Endodermal cell (in vitro differentiated cells): ENCODE measurements around the gene TMEM198. TPM values are rescaled to one million over a fixed set of nuclear protein-coding genes. Genes with fewer than 3 reads are reported as not detected.

Experiments used
- DNase-seq: peaks from one replicate; pipeline ENCODE4 v3.0.0-alpha.2; 2017
- H3K27ac ChIP-seq: 2 replicates; pipeline ENCODE4 v1.5.1; 2013; ENCODE audit warnings: mild to moderate bottlenecking, low read depth, low read length, moderate library complexity
- H3K27me3 ChIP-seq: 2 replicates; pipeline ENCODE4 v1.6.1; 2013; ENCODE audit warnings: mild to moderate bottlenecking, low read length, moderate library complexity; ENCODE audit not compliant: insufficient read depth, control insufficient read depth, poor library complexity, severe bottlenecking
- H3K36me3 ChIP-seq: 2 replicates; pipeline ENCODE4 v1.7.0; 2013; ENCODE audit warnings: mild to moderate bottlenecking, low read length, moderate library complexity; ENCODE audit not compliant: control insufficient read depth, insufficient read depth
- H3K4me1 ChIP-seq: one replicate; pipeline ENCODE4 v1.7.0; 2013; ENCODE audit warnings: low read length; ENCODE audit not compliant: control insufficient read depth, insufficient read depth
- H3K4me3 ChIP-seq: 2 replicates; pipeline ENCODE4 v1.5.1; 2013; ENCODE audit warnings: mild to moderate bottlenecking, low read length, moderate library complexity
- H3K9ac ChIP-seq: 2 replicates; pipeline ENCODE4 v1.6.1; 2013; ENCODE audit warnings: mild to moderate bottlenecking, low read length, moderate library complexity; ENCODE audit not compliant: poor library complexity, severe bottlenecking; ENCODE audit errors: extremely low read depth
- H3K9me3 ChIP-seq: 2 replicates; pipeline ENCODE4 v1.6.1; 2013; ENCODE audit warnings: mild to moderate bottlenecking, low read length, moderate library complexity; ENCODE audit not compliant: control insufficient read depth
- H3K27ac Mint-ChIP-seq: 2 replicates; pipeline ENCODE4 v1.8.0; 2020; ENCODE audit warnings: mixed read lengths
- H3K27me3 Mint-ChIP-seq: 2 replicates; pipeline ENCODE4 v1.8.0; 2021; ENCODE audit warnings: mild to moderate bottlenecking, mixed read lengths; ENCODE audit not compliant: insufficient read depth
- H3K36me3 Mint-ChIP-seq: 2 replicates; pipeline ENCODE4 v1.8.0; 2020; ENCODE audit warnings: low read depth, mixed read lengths
- H3K4me1 Mint-ChIP-seq: 2 replicates; pipeline ENCODE4 v1.8.0; 2020; ENCODE audit warnings: mixed read lengths
- H3K4me3 Mint-ChIP-seq: 2 replicates; pipeline ENCODE4 v1.8.0; 2020; ENCODE audit warnings: mild to moderate bottlenecking, moderate library complexity, mixed read lengths
- H3K9me3 Mint-ChIP-seq: 2 replicates; pipeline ENCODE4 v1.8.0; 2020; ENCODE audit warnings: mild to moderate bottlenecking, mixed read lengths
- WGBS, 2 experiments: methylation state at CpG; one replicate each; pipeline versions ENCODE4 v1.1.5 to v1.1.7; 2013; ENCODE audit warnings: missing lambda C conversion rate in 2 of 2, mixed read lengths in 1 of 2; ENCODE audit not compliant: insufficient coverage in 1 of 2, insufficient read length in 1 of 2; 5-methylcytosine and 5-hydroxymethylcytosine counted together
- total RNA-seq, 2 donors: library from RNA; stranded (reverse); fragmentation: NEBNext Ultra II Directional in 1 of 2; extraction: Animal tissue kit (Norgen Biotek cat#: 25700) in 1 of 2; gene quantifications; 2 replicates in 1 of 2; 3 replicates in 1 of 2; pipeline ENCODE4 v1.2.1, GENCODE V29; 2021
- TF ChIP-seq, protein P1 (sequence below): fragments of 200-600 bp; sonication (generic); conservative IDR thresholded peaks from 2 replicates; pipeline ENCODE4 v1.5.0; 2021; ENCODE audit warnings: antibody characterized with exemption, mild to moderate bottlenecking

The TMEM198 gene
- total RNA-seq, 2 donors from 2014 or later, result 2.6 to 3.9 TPM

DNA sequence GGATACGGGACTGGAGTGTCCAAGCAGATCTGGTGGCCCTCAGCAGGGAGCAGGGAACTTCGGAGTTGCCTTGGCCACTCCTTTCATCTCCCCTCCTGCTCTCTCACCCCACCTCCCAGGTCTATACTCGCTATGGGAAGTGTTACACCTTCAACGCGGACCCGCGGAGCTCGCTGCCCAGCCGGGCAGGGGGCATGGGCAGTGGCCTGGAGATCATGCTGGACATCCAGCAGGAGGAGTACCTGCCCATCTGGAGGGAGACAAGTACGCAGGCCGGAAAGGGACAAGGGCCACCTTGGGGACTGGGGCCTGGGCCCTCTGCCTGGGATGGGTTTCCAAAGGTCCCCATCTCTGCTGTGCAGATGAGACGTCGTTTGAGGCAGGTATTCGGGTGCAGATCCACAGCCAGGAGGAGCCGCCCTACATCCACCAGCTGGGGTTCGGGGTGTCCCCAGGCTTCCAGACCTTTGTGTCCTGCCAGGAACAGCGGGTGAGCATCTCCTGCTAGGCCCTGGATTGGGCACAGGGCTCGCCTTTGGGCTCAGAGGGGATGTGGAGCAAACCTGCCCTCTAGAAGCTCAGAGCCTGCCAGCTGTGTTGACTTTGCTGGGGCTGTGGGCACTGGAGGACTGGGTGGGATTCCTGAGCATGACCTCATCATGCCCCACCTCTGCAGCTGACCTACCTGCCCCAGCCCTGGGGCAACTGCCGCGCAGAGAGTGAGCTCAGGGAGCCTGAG is 12.0 kb upstream of the TMEM198 start:
- WGBS, 2 experiments, result 88 to 93% methylated on average over 16 to 20 of the region's 20 CpGs
- Histone ChIP-seq H3K36me3 (no peaks in the 10 kb centered on the region), H3K9me3 (no peaks in the 10 kb centered on the region), H3K27ac (no peak overlapping the region), H3K4me1 (peaks cover 13% of the 10 kb centered on the region), H3K27me3 (peaks cover 41% of the 10 kb centered on the region), H3K9ac (no peak overlapping the region), H3K4me3 (no peak overlapping the region)
- Mint-ChIP-seq H3K27ac (no peak overlapping the region), H3K4me1 (peaks cover 8% of the 10 kb centered on the region), H3K9me3 (no peaks in the 10 kb centered on the region), H3K4me3 (no peak overlapping the region), H3K36me3 (no peaks in the 10 kb centered on the region), H3K27me3 (peaks cover 63% of the 10 kb centered on the region)
- DNase-seq, result no peak
- TF ChIP-seq, protein P1, sequence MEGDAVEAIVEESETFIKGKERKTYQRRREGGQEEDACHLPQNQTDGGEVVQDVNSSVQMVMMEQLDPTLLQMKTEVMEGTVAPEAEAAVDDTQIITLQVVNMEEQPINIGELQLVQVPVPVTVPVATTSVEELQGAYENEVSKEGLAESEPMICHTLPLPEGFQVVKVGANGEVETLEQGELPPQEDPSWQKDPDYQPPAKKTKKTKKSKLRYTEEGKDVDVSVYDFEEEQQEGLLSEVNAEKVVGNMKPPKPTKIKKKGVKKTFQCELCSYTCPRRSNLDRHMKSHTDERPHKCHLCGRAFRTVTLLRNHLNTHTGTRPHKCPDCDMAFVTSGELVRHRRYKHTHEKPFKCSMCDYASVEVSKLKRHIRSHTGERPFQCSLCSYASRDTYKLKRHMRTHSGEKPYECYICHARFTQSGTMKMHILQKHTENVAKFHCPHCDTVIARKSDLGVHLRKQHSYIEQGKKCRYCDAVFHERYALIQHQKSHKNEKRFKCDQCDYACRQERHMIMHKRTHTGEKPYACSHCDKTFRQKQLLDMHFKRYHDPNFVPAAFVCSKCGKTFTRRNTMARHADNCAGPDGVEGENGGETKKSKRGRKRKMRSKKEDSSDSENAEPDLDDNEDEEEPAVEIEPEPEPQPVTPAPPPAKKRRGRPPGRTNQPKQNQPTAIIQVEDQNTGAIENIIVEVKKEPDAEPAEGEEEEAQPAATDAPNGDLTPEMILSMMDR, result no peak

DNA sequence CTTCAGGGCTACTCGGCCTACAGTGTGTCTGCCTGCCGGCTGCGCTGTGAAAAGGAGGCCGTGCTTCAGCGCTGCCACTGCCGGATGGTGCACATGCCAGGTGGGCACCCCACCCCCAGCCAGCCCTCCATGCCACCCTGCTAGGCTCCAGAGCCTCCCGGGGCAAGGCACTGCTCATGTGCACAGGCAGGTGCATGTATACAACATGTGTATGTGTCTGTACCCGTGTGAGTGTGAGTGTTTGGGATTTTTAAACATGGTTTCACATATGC is 11.5 kb upstream of the TMEM198 start:
- Mint-ChIP-seq H3K4me1 (peaks cover 3% of the 10 kb centered on the region), H3K27ac (no peak overlapping the region), H3K4me3 (no peak overlapping the region), H3K27me3 (peaks cover 58% of the 10 kb centered on the region), H3K9me3 (no peaks in the 10 kb centered on the region), H3K36me3 (no peaks in the 10 kb centered on the region)
- no peaks in the 10 kb centered on the region for H3K9me3 ChIP-seq
- H3K4me3 ChIP-seq, result no peak overlapping the region
- no peak for DNase-seq
- H3K9ac ChIP-seq, result no peak overlapping the region
- H3K36me3 ChIP-seq, result no peaks in the 10 kb centered on the region
- no peak overlapping the region for H3K27ac ChIP-seq
- TF ChIP-seq, protein P1, result no peak
- H3K27me3 ChIP-seq, result peaks cover 41% of the 10 kb centered on the region
- 89 to 94% methylated on average over 3 to 8 of the region's 8 CpGs for WGBS, 2 experiments
- peaks cover 8% of the 10 kb centered on the region for H3K4me1 ChIP-seq

DNA sequence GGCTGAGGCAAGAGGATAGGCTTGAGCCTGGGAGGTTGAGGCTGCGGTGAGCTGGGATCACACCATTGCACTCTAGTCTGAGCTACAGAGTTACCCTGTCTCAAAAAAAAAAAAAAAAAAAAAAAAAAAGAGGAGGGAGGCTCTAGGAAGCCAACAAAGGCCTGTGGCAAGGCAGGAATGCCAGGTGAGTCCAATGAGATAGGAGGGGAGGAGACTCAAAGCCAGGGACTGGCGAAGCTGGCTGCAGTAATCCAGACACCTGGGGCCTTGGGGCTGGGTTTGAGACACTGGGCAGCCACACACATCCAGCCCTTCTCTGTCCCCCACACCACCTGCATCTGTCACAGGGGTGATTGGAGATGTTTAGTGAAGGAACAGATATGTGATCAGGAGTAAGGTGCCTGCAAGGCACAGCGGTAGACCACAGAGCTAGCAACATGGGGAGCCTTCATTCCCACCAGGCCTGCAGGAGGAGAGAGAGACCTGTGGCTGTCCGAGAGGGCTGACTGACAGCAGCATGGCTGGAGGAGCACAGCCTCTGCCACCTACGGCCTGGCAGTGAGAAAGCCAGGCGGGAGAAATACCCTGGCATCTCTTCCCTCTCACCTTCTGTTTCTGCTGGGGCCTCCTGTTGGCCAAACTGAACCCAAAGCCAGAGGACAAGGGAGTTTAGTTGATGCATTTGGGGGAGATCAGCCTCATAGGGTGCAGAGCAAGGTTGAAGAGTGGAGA is 9.7 kb upstream of the TMEM198 start:
- no peak overlapping the region for H3K9ac ChIP-seq
- H3K36me3 Mint-ChIP-seq, result no peaks in the 10 kb centered on the region
- H3K27ac Mint-ChIP-seq, result no peak overlapping the region

More for the DNA sequence above, 9.7 kb upstream of the TMEM198 start:
- Histone ChIP-seq H3K27me3 (peaks cover 28% of the 10 kb centered on the region), H3K27ac (no peak overlapping the region), H3K36me3 (no peaks in the 10 kb centered on the region), H3K4me1 (peaks cover 14% of the 10 kb centered on the region), H3K9me3 (no peaks in the 10 kb centered on the region), H3K4me3 (no peak overlapping the region)
- peaks cover 40% of the 10 kb centered on the region for H3K27me3 Mint-ChIP-seq
- H3K4me3 Mint-ChIP-seq, result no peak overlapping the region
- TF ChIP-seq, protein P1, result no peak
- H3K4me1 Mint-ChIP-seq, result peaks cover 12% of the 10 kb centered on the region
- no peaks in the 10 kb centered on the region for H3K9me3 Mint-ChIP-seq
- no peak for DNase-seq
- WGBS, 2 experiments, result 84 to 100% methylated on average over 1 to 6 of the region's 6 CpGs
